OCI-LY7 (cell line): ENCODE results near the gene BAG1. TPM values are rescaled to one million over a fixed set of nuclear protein-coding genes. Genes with fewer than 3 reads are reported as not detected.
A peak's percentile ranks its signal among the peaks of the same experiment; 100 is the strongest.

Source experiments
- BruUV-seq: library from RNA; stranded (reverse); fragments of 400-500 nt; replicated peaks from 2 replicates; lab custom pipeline; 2021; lab: Mats Ljungman, UMichigan
- CTCF ChIA-PET: fragments of 300-600 bp; sonication (Branson Sonifier 250); formaldehyde crosslinking; loops from one replicate; lab custom pipeline; 2022; ENCODE audit warnings: antibody characterized with exemption; ENCODE audit not compliant: unreplicated experiment; lab: Charles Lee
- POLR2A ChIA-PET: fragments of 300-600 bp; sonication (Branson Sonifier 250); formaldehyde crosslinking; loops from one replicate; lab custom pipeline; 2022; ENCODE audit warnings: antibody characterized with exemption; lab: Charles Lee
- DNase-seq: peaks from one replicate; pipeline ENCODE4 v3.0.0-alpha.2; 2015; ENCODE audit warnings: low spot score
- H2AFZ ChIP-seq: fragments of 200-600 bp; sonication (generic), shearing (Covaris generic); 2 replicates; pipeline ENCODE4 v1.6.1; 2014; ENCODE audit warnings: mild to moderate bottlenecking, antibody characterized with exemption, low read length, moderate library complexity
- H3K27ac ChIP-seq: fragments of 200-600 bp; sonication (generic); 2 replicates; pipeline ENCODE4 v1.5.1; 2014; ENCODE audit warnings: mixed run types, low read depth, mild to moderate bottlenecking, moderate library complexity, low read length, inconsistent platforms; ENCODE audit not compliant: poor library complexity, severe bottlenecking
- H3K36me3 ChIP-seq: fragments of 200-600 bp; sonication (generic); 2 replicates; pipeline ENCODE4 v1.6.1; 2014; ENCODE audit warnings: mild to moderate bottlenecking, antibody characterized with exemption, low read length, moderate library complexity, mixed read lengths; ENCODE audit not compliant: insufficient read depth
- H3K4me1 ChIP-seq: fragments of 200-600 bp; sonication (generic); 2 replicates; pipeline ENCODE4 v1.5.1; 2014; ENCODE audit warnings: mild to moderate bottlenecking, low read length; ENCODE audit not compliant: insufficient read depth, poor library complexity, severe bottlenecking
- H3K4me2 ChIP-seq: fragments of 200-600 bp; sonication (generic); 2 replicates; pipeline ENCODE4 v1.6.1; 2014; ENCODE audit warnings: mild to moderate bottlenecking, low read length
- H3K4me3 ChIP-seq: fragments of 200-600 bp; sonication (generic); 2 replicates; pipeline ENCODE4 v1.5.1; 2014; ENCODE audit warnings: mild to moderate bottlenecking, low read depth, low read length; ENCODE audit not compliant: poor library complexity, severe bottlenecking
- H3K79me2 ChIP-seq: fragments of 200-600 bp; sonication (generic); 2 replicates; pipeline ENCODE4 v1.6.1; 2016; ENCODE audit warnings: low read depth, mild to moderate bottlenecking, low read length, moderate library complexity, mixed read lengths; ENCODE audit not compliant: insufficient read depth
- H3K9me2 ChIP-seq: fragments of 200-600 bp; sonication (generic); 2 replicates; pipeline ENCODE4 v1.6.1; 2016; ENCODE audit warnings: mild to moderate bottlenecking, low read length, mixed read lengths; ENCODE audit not compliant: insufficient read depth
- H3K9me3 ChIP-seq: fragments of 200-600 bp; sonication (generic); 2 replicates; pipeline ENCODE4 v1.6.1; 2014; ENCODE audit warnings: mild to moderate bottlenecking, mixed run types, low read length, mixed read lengths
- H4K20me1 ChIP-seq: fragments of 200-600 bp; sonication (generic); 2 replicates; pipeline ENCODE4 v1.6.1; 2014; ENCODE audit warnings: mild to moderate bottlenecking, antibody characterized with exemption, low read length, moderate library complexity, mixed read lengths; ENCODE audit not compliant: insufficient read depth
- EZH2phosphoT487 ChIP-seq: fragments of 200-600 bp; sonication (generic); IDR thresholded peaks from 2 replicates; pipeline ENCODE4 v1.6.1; 2018; ENCODE audit warnings: low read depth, borderline replicate concordance, mild to moderate bottlenecking, mixed run types, antibody characterized with exemption, low read length, moderate library complexity, mixed read lengths
- intact Hi-C: fragments of 100-400 bp; cut with micrococcal nuclease; formaldehyde crosslinking; loops from one replicate; pipeline ENCODE4 v1.10.0; 2022; ENCODE audit not compliant: unreplicated experiment
- total RNA-seq, 2 experiments: library from RNA; depleted of rRNA in 1 of 2; stranded (reverse); fragments of >200 nt in 1 of 2; shearing (Covaris generic) in 1 of 2; gene quantifications; 2 replicates each; pipeline ENCODE4 v1.2.3, GENCODE V29; 2014 to 2022
- TF ChIP-seq, protein P1 (sequence below): fragments of 200-600 bp; sonication (generic); conservative IDR thresholded peaks from 2 replicates; pipeline ENCODE4 v1.5.1; 2014; ENCODE audit warnings: mild to moderate bottlenecking, antibody characterized with exemption, low read length, moderate library complexity, mixed read lengths

Gene BAG1
- total RNA-seq, 2 experiments from 2014 or later, result 48.1 to 86.0 TPM

GRCh38 chr9:33249087-33249658, 15.3 kb downstream of the BAG1 start:
- Histone ChIP-seq H3K79me2 (no peaks in the 10 kb centered on the region), H3K9me2 (no peaks in the 10 kb centered on the region), H3K4me1 (peaks cover 24% of the 10 kb centered on the region), H3K4me3 (peak overlapping the region; percentile 20), H4K20me1 (no peaks in the 10 kb centered on the region), H3K9me3 (no peaks in the 10 kb centered on the region), H2AFZ (peak overlapping the region; percentile 41; the same call in 1 of the 2 replicates), H3K4me2 (peak overlapping the region; percentile 60), H3K36me3 (peaks cover 21% of the 10 kb centered on the region), H3K27ac (peak overlapping the region; percentile 75)
- ChIA-PET POLR2A (interaction anchor here (0.6 to 1.5 kb wide), 7 partner anchors 8 to 580 kb away, joined by 3 to 6 read pairs (median 4); partner anchors contain the start of genes SMU1 and SPINK4), CTCF (interaction anchor here (0.6 to 0.8 kb wide), 2 partner anchors 14 to 18 kb away, joined by 3 to 4 read pairs; no protein-coding TSS in a partner anchor)
- peak; percentile 74 for DNase-seq
- no peak for TF ChIP-seq EZH2phosphoT487
- TF ChIP-seq, protein P1, sequence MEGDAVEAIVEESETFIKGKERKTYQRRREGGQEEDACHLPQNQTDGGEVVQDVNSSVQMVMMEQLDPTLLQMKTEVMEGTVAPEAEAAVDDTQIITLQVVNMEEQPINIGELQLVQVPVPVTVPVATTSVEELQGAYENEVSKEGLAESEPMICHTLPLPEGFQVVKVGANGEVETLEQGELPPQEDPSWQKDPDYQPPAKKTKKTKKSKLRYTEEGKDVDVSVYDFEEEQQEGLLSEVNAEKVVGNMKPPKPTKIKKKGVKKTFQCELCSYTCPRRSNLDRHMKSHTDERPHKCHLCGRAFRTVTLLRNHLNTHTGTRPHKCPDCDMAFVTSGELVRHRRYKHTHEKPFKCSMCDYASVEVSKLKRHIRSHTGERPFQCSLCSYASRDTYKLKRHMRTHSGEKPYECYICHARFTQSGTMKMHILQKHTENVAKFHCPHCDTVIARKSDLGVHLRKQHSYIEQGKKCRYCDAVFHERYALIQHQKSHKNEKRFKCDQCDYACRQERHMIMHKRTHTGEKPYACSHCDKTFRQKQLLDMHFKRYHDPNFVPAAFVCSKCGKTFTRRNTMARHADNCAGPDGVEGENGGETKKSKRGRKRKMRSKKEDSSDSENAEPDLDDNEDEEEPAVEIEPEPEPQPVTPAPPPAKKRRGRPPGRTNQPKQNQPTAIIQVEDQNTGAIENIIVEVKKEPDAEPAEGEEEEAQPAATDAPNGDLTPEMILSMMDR, result peak; percentile 43; the same call in 1 of the 2 replicates
- no TSS peak for BruUV-seq
- intact Hi-C loops, result no loop called here

- TF ChIP-seq, protein P1, result no peak
- TF ChIP-seq EZH2phosphoT487, result no peak
- Histone ChIP-seq H4K20me1 (no peaks in the 10 kb centered on the region), H3K79me2 (no peaks in the 10 kb centered on the region), H2AFZ (no peak overlapping the region; the same call in 1 of the 2 replicates), H3K4me1 (peaks cover 24% of the 10 kb centered on the region), H3K9me2 (no peaks in the 10 kb centered on the region), H3K27ac (peak overlapping the region; percentile 75), H3K4me2 (peak overlapping the region; percentile 60), H3K4me3 (no peak overlapping the region), H3K36me3 (peaks cover 15% of the 10 kb centered on the region), H3K9me3 (no peaks in the 10 kb centered on the region)
- POLR2A ChIA-PET, result interaction anchor here (0.6 to 1.7 kb wide), 12 partner anchors 8 to 579 kb away, joined by 3 to 6 read pairs (median 4); partner anchors contain the start of genes BAG1, CHMP5, SMU1 and SPINK4
- CTCF ChIA-PET, result interaction anchor here (0.6 to 0.8 kb wide), 2 partner anchors 14 to 17 kb away, joined by 3 to 4 read pairs; no protein-coding TSS in a partner anchor
- intact Hi-C loops, result no loop called here
- DNase-seq, result no peak
- BruUV-seq, result no TSS peak
Observed at GRCh38 chr9:33248606-33249005, 15.9 kb downstream of the BAG1 start.
